SHP77 (cell line): ENCODE data around the gene PAX2.

ENCODE experiments used
- DNase-seq, 2 experiments: peaks; one replicate each; lab custom pipeline; 2025; lab: John Stamatoyannopoulos, UW

The PAX2 gene

DNA sequence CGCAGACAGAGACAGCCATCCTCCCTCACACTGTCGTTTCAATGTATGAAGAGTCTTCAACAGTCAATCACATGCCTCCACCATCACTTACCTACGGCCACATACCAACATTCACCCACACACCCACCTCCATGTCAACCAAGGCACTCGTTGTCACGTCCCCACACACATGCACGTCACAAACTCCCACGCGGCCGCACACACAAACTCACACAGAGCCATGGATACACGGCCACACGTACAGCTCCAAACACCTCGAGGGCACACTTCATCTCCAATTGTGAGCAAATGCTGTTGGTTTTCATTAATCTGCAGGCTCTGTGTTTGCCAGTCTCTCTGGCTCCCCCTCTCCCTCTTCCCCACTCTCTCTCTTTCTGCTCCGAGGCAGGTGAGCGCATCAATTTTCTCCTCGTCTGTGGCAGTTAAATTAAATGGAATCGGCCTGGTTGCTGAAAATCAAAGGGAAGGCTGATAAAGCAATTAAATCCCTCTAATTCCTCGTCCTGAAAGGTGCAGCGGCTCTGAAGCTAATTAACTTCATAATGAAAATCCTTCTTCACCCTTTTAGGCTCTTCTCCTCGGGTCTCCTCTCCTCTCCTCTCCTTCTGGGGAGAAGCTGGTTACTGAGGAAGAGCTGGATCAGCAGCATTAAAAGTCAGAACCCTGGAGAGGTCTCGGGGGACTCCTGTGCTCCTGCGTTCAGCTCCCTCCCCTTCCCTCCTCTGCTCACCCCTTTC, 113.5 kb downstream of the PAX2 start:
- DNase-seq, result no peak

GRCh38 chr10:100859484-100859763, 114.0 kb downstream of the PAX2 start:
- DNase-seq, result no peak

GRCh38 chr10:100863433-100863832, 118.1 kb downstream of the PAX2 start:
- no peak for DNase-seq

- no peak for DNase-seq
Observed at GRCh38 chr10:100864036-100864885, 118.9 kb downstream of the PAX2 start.

- no peak for DNase-seq
Observed at GRCh38 chr10:100864978-100865377, 119.6 kb downstream of the PAX2 start.

DNA sequence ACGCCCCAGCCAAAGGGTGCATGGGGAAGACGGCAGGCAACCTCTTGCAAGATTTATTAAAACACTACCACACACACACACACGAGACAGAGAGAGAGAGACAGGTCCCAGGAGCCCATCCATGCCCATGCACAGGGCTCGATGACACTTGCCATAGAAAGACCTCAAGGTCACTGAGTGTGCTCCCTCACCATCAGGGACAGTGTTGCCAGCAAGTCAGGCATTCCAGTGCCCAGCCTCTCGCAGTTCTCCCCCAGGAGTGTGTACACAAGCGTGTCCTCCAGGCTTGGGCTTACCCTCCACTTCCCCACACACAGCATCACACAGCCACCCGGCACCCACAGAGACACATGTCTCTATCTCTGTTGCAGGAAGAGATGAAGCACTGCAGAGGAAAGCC, 120.6 kb downstream of the PAX2 start:
- no peak for DNase-seq

GRCh38 chr10:100866575-100867098, 121.3 kb downstream of the PAX2 start:
- DNase-seq, result no peak

GRCh38 chr10:100867261-100867963, 122.0 kb downstream of the PAX2 start:
- DNase-seq, result no peak

DNA sequence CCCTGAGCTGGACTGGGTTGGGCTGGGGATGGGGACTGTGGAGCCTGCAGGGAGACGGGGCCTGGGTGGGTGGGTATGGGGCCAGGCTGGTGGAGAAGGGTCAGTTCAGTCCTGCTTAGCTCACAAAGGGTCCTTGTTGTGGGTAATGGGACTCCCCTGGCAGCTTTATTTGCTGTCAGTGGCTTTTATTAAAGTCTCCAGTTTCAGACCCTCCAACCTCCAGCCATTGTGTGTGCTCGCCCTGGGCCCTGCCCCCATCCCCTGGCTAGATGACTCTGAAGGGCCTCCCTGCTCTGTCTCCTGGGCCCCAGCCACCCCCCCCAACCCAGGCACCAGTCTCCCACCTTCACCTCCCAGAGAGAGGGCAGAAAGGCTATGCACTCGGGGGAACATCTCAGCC, 123.0 kb downstream of the PAX2 start:
- DNase-seq, result no peak

GRCh38 chr10:100869399-100869798, 124.0 kb downstream of the PAX2 start:
- no peak for DNase-seq

- DNase-seq, result peak; percentile 32 to 48
Observed at GRCh38 chr10:100872034-100872791, 126.8 kb downstream of the PAX2 start.

DNA sequence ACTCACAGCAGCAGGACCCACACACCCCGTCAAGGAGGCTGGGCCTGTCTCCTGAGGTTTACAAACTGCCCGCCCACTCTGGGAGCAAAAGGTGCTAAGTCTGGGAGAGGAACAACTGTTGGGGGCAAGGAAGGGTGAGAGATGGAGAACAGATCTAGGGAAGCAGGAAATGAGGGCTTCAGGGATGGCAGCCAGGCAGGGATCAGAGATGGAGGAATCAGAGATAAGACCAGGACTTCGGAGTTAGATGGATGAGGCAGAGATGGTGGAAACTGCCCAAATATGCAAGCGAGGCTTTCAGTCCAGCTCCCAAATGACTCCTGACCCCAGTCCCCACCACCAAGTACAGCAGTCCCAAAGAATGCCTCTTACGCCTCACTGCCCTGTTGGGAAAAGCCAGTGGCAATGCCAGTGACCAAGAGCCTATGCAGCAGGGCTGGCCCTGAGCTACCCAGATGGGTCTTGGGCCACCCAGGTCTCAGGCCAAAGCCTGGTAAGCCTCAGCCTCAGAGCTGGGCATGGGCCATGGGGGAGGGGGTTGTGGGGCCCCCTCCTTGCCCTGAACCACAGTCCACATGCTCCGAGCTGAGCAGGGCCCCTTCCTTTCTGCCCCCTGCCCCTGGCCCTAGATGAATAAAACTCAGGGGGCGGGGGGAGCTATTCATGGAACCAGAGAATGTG, 127.9 kb downstream of the PAX2 start:
- no peak for DNase-seq

- DNase-seq, result no peak
Observed at GRCh38 chr10:100873827-100874326, 128.5 kb downstream of the PAX2 start.

GRCh38 chr10:100874702-100875483, 129.5 kb downstream of the PAX2 start:
- no peak for DNase-seq

DNA sequence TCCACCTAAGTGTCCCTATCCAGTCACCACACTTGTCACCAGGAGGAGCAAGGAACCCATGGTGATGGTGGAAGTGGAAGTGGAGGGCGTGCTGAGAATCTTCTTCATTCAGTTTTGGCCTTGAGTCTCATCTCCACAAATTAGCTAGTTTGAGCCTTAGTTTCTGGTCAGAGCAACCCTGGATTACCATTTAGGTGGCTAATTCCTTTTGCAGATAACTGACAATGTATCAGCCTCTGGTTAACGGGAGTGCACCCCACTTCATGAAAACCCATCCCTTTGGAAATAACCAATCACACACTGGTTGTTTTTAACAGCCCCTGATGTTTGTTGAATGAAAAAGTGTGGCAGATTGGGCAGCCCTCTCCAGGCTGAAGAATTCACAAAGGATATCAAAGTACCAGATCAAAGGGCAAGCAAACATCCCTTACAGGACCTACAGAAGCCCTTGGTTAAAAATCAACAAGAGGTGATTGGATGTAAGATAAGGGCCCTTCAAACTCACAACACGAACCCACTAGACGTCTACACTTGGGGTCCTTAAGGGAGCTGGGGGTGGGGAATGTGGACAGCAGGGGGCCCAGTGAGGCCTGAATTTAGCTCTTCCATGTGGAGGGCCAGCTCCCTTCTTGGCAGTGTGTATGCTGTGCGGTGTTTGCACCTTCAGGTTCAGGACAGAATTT, 130.2 kb downstream of the PAX2 start:
- no peak for DNase-seq

DNA sequence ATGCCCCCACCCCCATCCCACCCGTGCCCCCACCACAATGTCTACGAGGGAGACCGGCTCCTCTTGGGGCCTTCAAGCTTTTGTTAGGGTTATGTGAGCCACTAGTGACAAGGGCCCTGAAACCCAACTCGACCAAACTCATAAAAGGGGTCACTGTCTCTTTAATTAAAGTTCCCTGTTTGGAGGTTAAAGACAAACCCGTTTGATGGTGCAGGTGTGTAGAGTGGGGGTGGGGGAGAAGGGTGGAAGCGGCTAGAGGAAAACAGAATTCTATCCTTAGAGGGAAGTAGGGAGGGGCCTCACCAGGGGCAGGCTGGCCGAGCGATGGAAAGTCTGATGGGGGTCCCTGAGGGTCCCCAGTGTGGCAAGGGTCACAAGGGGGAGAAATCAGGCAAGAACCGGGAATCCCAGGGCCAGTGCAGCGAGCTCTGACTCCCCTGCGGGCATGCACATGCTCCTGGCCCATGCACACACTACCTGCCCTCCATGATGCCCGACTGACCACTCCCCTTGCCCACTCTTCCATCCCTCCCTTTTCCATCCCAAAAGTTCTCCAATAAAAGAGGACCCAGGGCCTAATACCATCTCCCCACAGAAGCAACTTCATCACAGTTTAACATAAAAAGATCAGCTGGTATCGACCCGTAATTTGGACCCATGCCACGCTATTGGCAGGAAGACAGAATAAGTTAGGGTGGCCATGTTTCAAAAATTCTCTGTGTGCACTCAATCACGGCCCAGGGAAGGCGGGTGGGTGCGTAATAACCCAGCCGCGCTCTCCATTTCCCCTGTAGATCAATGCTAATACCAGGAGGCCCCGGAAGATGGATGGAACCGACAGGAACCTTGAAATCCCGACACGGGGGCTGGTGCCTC, 131.4 kb downstream of the PAX2 start:
- no peak for DNase-seq

- DNase-seq, result no peak
Observed at GRCh38 chr10:100877461-100877850, 132.1 kb downstream of the PAX2 start.

- peak; percentile 63 to 72 for DNase-seq
Observed at GRCh38 chr10:100878291-100878910, 133.0 kb downstream of the PAX2 start.
